Measurements from ENCODE around the gene CHMP1B.

CHMP1B gene

DNA sequence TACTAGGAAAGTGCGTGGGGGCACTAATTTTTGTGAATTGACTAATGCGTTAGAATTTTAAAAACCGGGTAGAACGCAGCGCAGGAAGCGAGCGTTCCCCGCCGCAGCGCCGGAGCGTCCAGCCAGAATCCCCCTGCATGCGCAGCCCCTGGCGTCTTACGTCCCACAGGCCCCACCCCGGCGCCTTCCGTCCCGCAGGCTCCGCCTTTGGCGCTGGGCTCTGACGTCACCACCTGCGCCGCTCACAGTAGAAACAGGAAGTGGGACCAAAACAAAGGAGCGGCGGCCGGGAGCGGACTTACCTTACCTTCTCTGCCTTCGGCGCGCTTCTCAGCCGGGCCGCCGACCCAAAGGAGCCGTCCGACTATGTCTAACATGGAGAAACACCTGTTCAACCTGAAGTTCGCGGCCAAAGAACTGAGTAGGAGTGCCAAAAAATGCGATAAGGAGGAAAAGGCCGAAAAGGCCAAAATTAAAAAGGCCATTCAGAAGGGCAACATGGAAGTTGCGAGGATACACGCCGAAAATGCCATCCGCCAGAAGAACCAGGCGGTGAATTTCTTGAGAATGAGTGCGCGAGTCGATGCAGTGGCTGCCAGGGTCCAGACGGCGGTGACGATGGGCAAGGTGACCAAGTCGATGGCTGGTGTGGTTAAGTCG lies at the start of gene CHMP1B:
CHMP1B (plus strand) TSS at position 268 of the 660 bp plus-strand sequence; CDS start at position 367, 99 bp downstream.
- DNase-seq: peak; percentile 87 to 93

GRCh38 chr18:11801573-11801972 lies 49.6 kb upstream of the CHMP1B start:
- no peak for DNase-seq

DNA sequence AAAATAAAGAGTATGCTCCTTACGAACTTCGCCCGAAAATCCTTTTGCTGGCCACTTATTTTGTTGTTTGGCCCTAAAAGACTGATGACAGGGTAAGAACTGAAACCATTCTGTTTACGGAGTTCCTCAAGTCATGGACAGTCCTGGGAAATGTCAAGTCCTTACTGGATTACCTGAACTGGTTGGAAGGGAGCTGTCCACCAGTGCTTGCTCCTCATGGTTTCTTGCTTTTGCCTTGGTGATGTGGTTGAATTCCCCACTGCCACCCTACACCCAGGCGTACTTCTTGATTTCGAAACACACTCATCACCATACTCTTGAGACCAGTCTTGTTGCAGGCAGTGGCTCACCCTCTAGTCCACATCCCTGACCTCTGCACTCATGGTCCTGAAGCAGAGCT lies 49.1 kb upstream of the CHMP1B start:
- DNase-seq: no peak

DNA sequence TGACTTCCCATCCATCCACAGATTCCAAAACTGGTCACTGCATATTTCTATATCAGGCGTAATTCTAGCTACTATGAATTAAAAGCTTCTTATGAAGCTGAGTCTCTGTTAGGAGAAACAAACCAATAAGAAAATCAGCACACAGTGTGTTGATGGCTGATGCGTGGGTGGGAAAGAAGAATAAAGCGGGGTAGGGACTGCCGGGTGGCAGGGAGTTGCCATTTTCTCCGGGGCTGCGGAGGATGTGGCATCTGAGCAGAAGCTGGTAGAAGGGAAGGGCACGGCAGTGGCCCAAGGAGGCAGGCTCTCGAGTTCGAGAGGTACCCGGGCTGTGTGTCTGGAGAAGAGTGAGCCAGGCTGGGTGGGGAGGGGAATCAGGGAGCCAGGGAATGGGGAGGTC lies 48.6 kb upstream of the CHMP1B start:
- DNase-seq: no peak

DNA sequence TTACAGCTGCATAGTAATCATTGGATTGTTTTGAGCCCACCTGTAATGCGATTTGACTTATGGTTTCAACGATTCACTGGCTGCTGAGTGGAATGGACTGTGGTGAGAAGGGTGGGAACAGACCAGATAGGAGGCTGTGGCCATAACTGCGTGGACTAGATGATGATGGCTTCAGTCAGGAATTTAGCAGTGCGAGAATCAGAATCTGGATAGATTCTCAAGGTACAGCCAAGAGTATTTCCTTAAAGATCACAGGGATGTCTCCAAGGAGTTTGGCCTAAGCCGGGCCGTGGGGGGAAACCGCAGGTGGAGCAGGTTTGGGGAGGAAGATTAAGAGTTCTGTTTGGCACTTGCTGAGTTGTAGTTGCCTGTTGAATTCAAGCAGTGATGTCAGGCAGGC lies 44.0 kb upstream of the CHMP1B start:
- no peak for DNase-seq

- DNase-seq: no peak
Observed at GRCh38 chr18:11808001-11808855, 43.0 kb upstream of the CHMP1B start.

DNA sequence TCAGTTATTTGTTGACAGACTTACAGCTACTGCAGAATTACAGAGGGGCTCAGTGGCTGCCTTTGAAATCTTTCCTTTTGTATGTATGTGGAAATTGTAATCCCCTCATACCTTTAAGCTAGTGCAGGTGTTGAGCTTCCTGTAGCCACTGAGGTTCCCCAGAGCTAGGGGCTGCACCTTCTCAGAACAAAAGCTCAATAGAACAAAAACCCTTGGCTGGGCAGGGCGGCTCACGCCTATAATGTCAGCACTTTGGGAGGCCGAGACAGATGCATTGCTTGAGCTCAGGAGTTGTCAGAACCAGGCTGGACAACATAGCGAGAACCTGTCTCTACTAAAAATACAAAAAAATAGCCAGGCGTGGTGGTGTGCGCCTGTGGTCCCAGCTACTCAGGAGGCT lies 41.3 kb upstream of the CHMP1B start:
- no peak for DNase-seq

DNA sequence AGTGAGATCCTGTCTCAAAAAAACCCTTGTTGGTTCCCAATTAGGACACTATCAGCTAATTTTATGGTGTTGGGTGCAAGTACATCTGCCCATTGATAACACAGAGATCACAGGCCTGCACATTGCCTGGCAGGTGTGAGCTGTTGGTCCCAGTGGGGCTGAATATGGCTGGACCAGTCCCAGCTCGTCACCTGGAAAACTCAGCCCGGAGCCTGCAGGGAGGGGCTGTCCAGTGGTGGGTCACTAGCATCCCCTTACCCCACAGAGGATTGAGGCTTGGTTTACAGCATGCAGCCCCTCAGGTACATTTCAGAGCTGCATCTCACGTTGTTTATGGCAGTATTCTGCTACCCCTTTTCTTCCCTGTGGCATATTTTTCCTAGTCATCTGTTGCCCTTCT lies 40.8 kb upstream of the CHMP1B start:
- no peak for DNase-seq

GRCh38 chr18:11811009-11811408 lies 40.2 kb upstream of the CHMP1B start:
- DNase-seq: no peak

DNA sequence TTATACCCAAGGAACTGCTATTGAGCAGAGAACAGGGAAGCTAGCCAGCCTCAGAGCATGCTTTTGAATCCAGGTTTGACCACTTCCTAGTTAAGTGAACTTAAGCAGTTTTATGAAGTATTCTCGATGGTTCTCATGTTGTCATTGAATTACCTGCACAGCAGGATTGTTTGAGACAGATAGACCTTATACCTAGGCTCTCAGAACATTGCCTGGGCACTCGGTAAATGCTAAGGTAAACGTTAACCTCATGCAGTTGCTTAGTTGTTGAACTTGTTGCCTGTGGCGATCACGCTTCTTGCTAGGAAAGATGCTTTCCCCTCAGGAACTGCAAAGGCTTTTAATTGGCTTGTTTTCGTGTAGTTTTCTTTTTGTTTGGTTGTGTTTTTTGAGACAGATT lies 34.0 kb upstream of the CHMP1B start:
- no peak for DNase-seq

DNA sequence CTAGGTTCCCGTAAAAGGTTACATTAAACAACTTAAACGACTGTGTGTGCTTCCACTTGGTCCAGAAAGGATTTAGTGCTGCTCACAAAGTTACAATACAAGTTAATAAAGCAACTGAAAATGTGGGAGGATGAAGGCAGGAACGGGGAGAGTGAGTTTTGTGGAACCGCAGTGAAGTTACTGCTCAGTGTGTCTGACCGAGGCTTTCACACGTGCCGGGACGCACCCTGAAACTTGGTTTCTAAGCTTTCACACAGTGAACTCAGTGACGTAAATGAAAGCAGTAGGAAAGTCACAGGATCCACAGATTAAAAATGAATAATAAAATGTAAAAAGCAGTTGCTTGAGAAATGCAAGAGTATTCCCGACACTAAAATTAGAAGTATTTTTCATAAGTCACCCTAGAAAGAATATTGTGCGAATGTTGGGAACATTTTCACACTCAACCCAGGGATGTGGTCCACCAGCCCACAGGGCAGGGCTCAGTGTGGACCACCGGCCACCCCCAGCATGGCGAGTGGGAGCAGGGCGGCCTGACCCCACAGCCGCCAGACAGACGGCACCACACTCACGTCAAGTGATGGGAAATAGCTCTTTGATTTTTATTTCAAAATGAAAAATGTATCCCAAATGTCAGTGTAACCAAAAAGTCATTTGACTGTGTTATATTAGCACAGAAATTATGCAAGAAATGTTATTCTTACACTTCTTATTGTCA lies 32.6 kb upstream of the CHMP1B start:
- DNase-seq: no peak

DNA sequence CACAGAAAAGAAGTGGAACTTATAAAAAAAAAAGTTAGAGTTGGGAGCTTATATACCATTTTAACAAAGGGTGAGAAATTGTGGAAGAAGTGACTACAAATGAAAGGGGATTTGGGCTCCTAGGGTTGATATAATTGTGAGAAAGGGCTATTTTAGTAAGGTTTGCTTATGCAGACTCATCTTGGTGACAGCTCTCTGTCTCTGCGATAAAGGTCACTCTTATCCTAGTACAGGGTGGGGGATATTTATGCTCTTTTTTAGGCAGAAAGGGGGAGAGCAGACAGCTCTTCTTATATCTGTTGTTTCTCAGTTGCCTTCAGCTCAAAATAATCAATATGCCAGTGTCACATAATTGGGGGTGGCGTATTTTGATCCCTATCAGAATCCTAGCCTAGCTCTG lies 31.3 kb upstream of the CHMP1B start:
- no peak for DNase-seq

- no peak for DNase-seq
Observed at GRCh38 chr18:11820697-11821096, 30.5 kb upstream of the CHMP1B start.

DNA sequence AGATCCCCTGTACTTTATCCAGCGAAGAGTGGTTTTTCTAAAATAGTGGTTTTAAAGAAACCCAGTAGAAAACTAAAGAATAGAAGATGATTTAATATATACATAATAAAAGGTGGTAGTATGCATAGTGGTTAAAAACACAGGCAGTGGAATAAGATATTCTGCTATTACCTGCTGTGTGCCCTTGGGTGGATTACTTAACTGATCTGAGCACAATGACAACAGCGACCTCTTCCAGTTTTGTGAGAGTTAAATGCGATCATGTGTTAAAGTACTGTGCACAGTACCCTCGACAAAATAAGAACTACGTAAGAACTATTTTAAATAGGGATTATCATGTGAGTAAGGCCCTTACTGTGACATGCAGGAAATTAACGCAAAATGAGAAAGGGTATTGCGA lies 30.0 kb upstream of the CHMP1B start:
- DNase-seq: no peak

GRCh38 chr18:11821643-11822237 lies 29.5 kb upstream of the CHMP1B start:
- no peak for DNase-seq

DNA sequence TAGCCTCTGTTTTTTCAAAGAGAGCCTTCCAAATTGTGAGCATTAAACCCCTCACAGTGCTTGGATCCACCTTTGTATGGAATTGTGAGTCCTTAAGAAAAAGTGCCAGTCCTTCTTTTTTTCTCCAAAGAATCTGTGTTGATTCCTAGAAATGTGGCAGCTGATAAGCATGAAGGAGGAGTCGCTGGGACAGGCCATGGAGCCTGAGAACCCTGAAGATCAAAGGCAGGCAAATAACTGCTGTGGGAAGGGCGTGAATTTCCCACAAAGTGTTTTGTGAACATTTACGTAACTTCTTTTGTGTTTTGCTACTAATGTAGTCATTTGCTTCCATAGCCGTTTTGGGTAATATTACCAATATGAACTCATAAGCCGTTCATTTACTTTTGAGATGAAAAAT lies 27.7 kb upstream of the CHMP1B start:
- DNase-seq: no peak

DNA sequence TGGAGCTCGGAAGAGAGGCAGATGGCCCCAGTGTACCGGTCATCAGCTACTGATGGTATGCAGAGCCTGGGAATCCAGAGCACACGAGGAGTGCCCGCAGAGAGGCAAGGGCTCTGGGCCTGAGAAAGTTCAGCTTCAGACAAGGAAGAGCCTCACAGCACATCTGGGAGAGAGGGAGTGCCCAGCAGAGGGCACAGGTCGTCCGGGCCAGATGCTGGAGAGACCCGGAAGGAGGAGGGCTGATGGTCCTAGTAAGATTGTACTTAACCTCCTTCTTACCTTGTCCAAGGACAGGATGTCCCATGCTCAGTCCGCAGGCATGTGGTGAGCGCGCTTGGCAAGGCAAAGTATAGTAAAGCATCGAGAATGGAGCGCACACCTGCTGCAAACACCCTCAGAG lies 24.4 kb upstream of the CHMP1B start:
- no peak for DNase-seq

GRCh38 chr18:11828786-11829432 lies 22.3 kb upstream of the CHMP1B start:
- no peak for DNase-seq

- DNase-seq: no peak
Observed at GRCh38 chr18:11830585-11830984, 20.6 kb upstream of the CHMP1B start.

- DNase-seq: no peak
Observed at GRCh38 chr18:11831921-11832320, 19.3 kb upstream of the CHMP1B start.

DNA sequence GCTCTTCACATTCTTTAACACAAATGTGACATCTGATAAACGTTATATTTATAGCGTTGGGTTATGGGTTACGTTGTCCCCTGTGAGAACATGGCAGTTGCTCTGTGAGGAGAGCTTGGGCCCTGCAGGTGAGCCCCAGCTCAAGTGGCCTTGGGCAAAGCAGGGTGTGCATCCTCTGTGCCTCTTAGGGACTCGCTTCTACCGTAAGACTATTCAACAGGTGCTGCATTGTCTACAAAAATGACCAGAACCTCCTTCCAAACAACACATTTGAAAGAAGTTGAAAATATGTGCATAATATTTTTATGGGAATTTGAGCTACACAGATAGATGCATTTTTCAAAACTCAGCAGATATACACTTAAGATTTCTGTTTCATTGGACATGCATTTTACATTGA lies 16.4 kb upstream of the CHMP1B start:
- no peak for DNase-seq

- no peak for DNase-seq
Observed at GRCh38 chr18:11839556-11839955, 11.7 kb upstream of the CHMP1B start.

GRCh38 chr18:11840493-11840892 lies 10.7 kb upstream of the CHMP1B start:
- DNase-seq: no peak

All from bone marrow (tissue), 2 donors.